Naive B cell (primary cell): Measurements from ENCODE around the gene SPATA31E1. TPM values are rescaled to one million over a fixed set of nuclear protein-coding genes. Genes with fewer than 3 reads are reported as not detected.
A peak's percentile ranks its signal among the peaks of the same experiment; 100 is the strongest.
"Not testable (repeated sequence)": the region's sequence is repeated elsewhere in the genome, so short reads cannot be mapped to it uniquely, and the experiment has no call there.

Experiments used
- ATAC-seq, 2 donors: fragments of 150-1000 bp; cut with Tn5 transposase; 2 replicates each; pipeline ENCODE4 v1.10.0; 2021; ENCODE audit warnings: low read depth in 2 of 2, mild to moderate bottlenecking in 2 of 2, moderate library complexity in 2 of 2
- DNase-seq: peaks from one replicate; pipeline ENCODE4 v3.0.0; 2022
- H3K27ac Mint-ChIP-seq, 6 donors: one replicate each; pipeline ENCODE4 v1.8.0; 2020 to 2022; ENCODE audit warnings: mild to moderate bottlenecking in 6 of 6, mixed read lengths in 6 of 6, moderate library complexity in 5 of 6, inconsistent platforms in 2 of 6
- H3K27me3 Mint-ChIP-seq, 3 donors: one replicate each; pipeline ENCODE4 v1.8.0; 2021 to 2022; ENCODE audit warnings: mixed read lengths in 3 of 3, mild to moderate bottlenecking in 1 of 3
- H3K36me3 Mint-ChIP-seq, 2 donors: one replicate each; pipeline ENCODE4 v1.8.0; 2020 to 2022; ENCODE audit warnings: mixed read lengths in 2 of 2, inconsistent platforms in 1 of 2, mild to moderate bottlenecking in 1 of 2
- H3K4me1 Mint-ChIP-seq, 3 donors: one replicate each; pipeline ENCODE4 v1.8.0; 2020 to 2022; ENCODE audit warnings: mixed read lengths in 3 of 3, inconsistent platforms in 1 of 3, mild to moderate bottlenecking in 1 of 3, moderate library complexity in 1 of 3
- H3K4me3 Mint-ChIP-seq, 8 donors: one replicate each; pipeline ENCODE4 v1.8.0; 2020 to 2022; ENCODE audit warnings: mild to moderate bottlenecking in 8 of 8, mixed read lengths in 8 of 8, moderate library complexity in 8 of 8, inconsistent platforms in 2 of 8
- H3K9me3 Mint-ChIP-seq, 7 donors: one replicate each; pipeline ENCODE4 v1.8.0; 2020 to 2022; ENCODE audit warnings: mixed read lengths in 7 of 7, mild to moderate bottlenecking in 5 of 7, inconsistent platforms in 2 of 7, moderate library complexity in 1 of 7
- polyA plus RNA-seq, 6 donors: library from polyadenylated mRNA; unstranded; fragments of 300-500 nt; fragmentation: Illumina TruSeq; gene quantifications; one replicate each; pipeline ENCODE4 v1.2.3, GENCODE V29; 2021; ENCODE audit warnings: low read depth in 6 of 6

Gene SPATA31E1
- polyA plus RNA-seq, 6 donors from 2014 or later, result not detected

DNA sequence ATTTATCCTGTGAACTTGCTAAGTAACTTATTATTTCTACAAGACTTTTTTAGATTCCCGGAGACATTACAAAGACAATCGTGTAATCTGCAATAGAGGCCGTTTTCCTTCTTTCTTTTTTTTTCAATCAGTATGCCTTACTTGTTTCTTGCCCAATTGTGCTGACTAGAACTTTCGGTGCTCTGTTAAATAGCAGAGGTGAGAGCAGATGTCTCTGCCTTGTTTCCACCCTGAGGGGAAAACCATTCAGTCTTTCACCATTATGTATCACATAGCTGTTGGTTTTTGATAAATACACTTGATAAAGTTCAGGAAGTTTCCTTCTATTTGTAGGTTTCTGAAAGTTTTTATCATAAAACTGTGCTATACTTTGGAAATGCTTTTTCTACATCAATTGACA, 10.3 kb downstream of the SPATA31E1 start:
- no peaks in the 10 kb centered on the region for H3K36me3 Mint-ChIP-seq
- DNase-seq, result no peak
- peaks cover 0 to 2% (median 0%) of the 10 kb centered on the region in 3 donors for H3K4me1 Mint-ChIP-seq
- peaks cover 2 to 27% (median 4%) of the 10 kb centered on the region in 7 donors for H3K9me3 Mint-ChIP-seq
- H3K27me3 Mint-ChIP-seq, result peaks cover 0 to 27% (median 7%) of the 10 kb centered on the region in 3 donors
- H3K4me3 Mint-ChIP-seq, result no peak overlapping the region
- ATAC-seq, result no peak
- H3K27ac Mint-ChIP-seq, result no peak overlapping the region

DNA sequence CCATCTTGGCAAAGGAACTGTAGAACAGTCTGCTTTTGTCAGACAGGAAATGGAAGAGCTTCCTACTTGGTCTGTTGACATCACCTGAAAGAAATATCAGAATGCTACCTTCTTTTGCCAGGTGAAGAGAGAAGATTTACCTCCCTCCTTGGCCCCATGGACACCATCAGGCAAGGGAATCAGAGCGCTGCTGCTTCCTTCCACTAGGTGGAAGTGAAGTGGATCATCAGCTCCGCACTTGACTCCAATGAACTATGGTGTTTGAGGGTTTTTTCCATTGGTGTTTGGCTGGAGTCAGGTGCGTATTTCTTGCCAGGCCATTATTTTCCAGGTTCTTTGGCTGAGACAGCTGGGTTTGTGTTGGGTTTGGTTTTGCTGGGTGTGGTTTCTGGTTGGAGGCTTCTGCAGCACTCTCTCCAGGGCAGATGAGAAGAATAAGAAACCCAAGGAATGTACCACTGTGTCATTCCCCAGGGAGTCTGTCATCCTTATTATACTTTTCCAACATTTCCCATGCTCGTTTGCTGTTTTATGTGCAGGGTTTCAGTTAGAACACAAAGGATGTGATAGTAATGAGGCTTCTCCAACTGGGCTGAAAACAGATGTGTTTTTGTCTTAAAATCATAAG, 12.4 kb downstream of the SPATA31E1 start:
- peaks cover 2 to 36% (median 9%) of the 10 kb centered on the region in 7 donors for H3K9me3 Mint-ChIP-seq
- DNase-seq (no peak), ATAC-seq (no peak)
- H3K4me3 Mint-ChIP-seq, result no peak overlapping the region
- no peak overlapping the region for H3K27ac Mint-ChIP-seq
- H3K4me1 Mint-ChIP-seq, result no peaks in the 10 kb centered on the region
- H3K27me3 Mint-ChIP-seq, result peaks cover 0 to 29% (median 13%) of the 10 kb centered on the region in 3 donors
- H3K36me3 Mint-ChIP-seq, result no peaks in the 10 kb centered on the region

DNA sequence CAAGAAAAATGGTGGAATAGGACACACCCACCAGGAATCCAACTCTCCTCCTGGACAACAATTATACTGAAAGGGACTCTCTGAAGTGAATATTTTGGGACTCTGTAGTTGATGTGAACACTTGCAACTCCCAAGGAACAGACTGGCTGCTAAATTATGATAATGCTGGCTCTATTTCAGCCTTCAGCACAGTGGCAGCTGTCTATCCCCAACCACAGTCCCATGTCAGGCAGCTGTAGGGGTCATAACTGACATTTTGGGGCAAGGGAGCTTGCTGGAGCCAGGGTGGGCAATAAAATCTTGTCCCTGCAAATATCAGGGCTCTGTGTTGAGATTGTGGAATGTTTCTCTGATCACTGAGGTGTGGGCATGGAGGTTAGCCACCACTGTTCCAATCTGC, 14.2 kb downstream of the SPATA31E1 start:
- H3K36me3 Mint-ChIP-seq, result peaks cover 0 to 9% of the 10 kb centered on the region in 2 donors
- ATAC-seq (no peak), DNase-seq (no peak)
- no peak overlapping the region for H3K4me3 Mint-ChIP-seq
- peaks cover 6 to 45% (median 15%) of the 10 kb centered on the region in 7 donors for H3K9me3 Mint-ChIP-seq
- no peaks in the 10 kb centered on the region for H3K4me1 Mint-ChIP-seq
- H3K27ac Mint-ChIP-seq, result no peak overlapping the region
- H3K27me3 Mint-ChIP-seq, result peaks cover 0 to 29% (median 13%) of the 10 kb centered on the region in 3 donors

DNA sequence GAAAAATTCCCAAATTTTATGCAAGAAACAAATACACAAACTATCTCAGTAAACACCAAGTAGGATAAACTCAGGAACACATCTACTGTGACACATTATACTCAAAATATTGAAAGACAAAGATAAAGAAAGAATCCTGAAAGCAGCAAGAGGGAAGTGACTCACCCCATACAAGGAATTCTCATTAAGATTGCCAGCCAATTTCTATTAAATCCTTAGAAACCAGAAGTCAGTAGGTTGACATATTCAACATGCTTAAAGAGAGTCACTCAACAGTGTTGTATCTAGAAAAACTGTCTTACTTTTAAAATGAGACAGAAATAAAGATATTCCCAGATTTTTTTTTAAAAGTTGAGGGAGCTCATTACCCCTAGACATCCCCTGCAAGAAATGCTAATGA, 15.5 kb downstream of the SPATA31E1 start:
- H3K9me3 Mint-ChIP-seq, result peaks cover 8 to 54% (median 17%) of the 10 kb centered on the region in 7 donors
- no peak for ATAC-seq
- H3K27ac Mint-ChIP-seq, result no peak overlapping the region
- no peak overlapping the region for H3K4me3 Mint-ChIP-seq
- peaks cover 0 to 13% of the 10 kb centered on the region in 2 donors for H3K36me3 Mint-ChIP-seq
- DNase-seq, result no peak
- H3K27me3 Mint-ChIP-seq, result peaks cover 0 to 29% (median 13%) of the 10 kb centered on the region in 3 donors
- no peaks in the 10 kb centered on the region for H3K4me1 Mint-ChIP-seq

DNA sequence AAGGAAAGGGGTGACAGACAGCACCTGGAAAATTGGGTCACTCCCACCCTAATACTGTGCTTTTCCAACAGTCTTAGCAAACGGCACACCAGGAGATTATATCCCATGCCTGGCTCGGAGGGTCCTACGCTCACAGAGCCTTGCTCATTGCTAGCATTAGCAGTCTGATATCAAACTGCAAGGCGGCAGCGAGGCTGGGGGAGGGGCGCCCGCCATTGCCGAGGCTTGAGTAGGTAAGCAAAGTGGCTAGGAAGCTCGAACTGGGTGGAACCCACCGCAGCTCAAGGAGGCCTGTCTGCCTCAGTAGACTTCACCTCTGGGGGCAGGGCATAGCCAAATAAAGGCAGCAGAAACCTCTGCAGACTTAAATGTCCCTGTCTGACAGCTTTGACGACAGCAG, 19.7 kb downstream of the SPATA31E1 start:
- H3K36me3 Mint-ChIP-seq, result peaks cover 0 to 13% of the 10 kb centered on the region in 2 donors

DNA sequence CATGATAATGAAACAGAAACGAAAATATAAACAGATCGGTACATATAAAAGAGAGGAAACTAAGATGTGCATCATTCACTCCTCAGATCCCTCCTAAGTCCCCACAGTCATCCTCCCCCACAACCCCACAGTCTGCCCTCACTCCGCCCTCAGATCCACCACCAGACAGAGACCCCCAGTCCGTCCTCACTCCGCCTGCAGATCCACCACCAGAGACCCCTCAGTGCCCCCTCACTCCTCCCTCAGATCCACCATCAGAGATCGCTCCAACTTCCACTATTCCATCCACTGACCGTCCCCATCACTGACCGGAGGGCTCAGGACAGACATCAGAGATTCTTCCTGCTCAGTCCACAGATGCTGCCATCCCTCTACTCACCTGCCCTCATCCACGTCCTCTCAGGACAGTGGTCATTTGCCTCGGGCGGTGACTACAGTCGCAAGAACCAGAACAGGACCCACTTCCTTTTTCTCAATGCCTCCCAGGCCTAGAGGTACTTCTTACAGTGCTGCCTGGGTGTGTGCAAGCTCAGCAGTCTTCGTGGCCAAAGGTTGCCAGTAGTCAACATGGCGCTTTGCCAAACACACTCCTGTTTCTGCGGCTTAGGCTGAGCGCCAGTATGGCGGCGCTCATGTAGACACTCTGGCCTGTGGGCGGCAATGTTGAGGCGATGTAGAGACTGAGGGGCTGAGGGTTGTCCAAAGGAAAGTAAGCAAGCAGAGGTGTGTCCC, 26.8 kb downstream of the SPATA31E1 start:
- Mint-ChIP-seq H3K27me3 (peaks cover 0 to 13% (median 7%) of the 10 kb centered on the region in 3 donors), H3K9me3 (peaks cover 8 to 13% (median 10%) of the 10 kb centered on the region in 7 donors), H3K4me1 (no peaks in the 10 kb centered on the region), H3K36me3 (no peaks in the 10 kb centered on the region), H3K4me3 (no peak overlapping the region), H3K27ac (no peak overlapping the region)
- DNase-seq (no peak), ATAC-seq (peak; percentile 49 to 58)

More for the DNA sequence above, 19.7 kb downstream of the SPATA31E1 start:
- H3K4me3 Mint-ChIP-seq, H3K4me1 Mint-ChIP-seq, H3K27ac Mint-ChIP-seq, ATAC-seq, DNase-seq: not testable (repeated sequence)
- Mint-ChIP-seq H3K9me3 (peaks cover 16 to 50% (median 28%) of the 10 kb centered on the region in 7 donors), H3K27me3 (peaks cover 0 to 19% (median 10%) of the 10 kb centered on the region in 3 donors)

DNA sequence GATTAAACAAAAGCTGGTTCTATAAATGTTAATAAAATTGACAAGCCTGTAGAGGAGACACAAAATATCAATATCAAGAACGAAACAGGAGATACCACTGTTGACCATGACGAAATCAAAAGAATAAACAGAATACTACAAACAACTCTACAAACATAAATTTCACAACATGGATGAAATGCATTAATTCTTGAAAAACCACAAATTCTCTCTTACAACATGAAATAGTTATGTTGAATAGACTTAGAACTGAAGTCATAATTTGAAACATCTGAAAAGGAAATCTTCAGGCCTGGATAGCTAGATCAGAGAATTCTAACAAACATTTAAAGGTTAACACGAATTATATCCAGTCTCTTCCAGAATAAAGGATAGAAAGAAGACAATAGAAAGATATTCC, 28.1 kb downstream of the SPATA31E1 start:
- no peak overlapping the region for H3K4me3 Mint-ChIP-seq
- ATAC-seq, result no peak

DNA sequence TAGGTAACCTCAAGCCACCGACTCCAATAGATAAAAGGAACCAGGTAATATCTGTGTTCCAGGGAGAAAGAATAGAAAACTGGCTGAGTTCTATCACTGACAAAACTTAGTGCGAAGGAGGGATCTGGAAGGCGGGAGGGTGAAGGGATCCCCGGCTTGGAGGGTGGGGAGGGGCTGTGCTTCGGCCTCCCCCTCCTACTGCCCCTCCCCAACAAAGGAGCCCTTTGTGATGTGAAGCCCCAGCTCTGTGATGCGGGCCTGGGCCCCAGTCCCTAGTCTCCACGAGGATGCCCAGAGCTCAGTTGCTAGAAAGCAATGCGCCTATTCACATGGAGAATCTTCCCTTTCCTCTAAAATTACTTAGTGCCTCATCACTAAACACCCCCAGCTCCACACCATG, 35.0 kb downstream of the SPATA31E1 start, which contains the start of gene SPATA31C1:
SPATA31C1 (plus strand) TSS at position 301 of the 400 bp plus-strand sequence.
- not testable (repeated sequence) for H3K27me3 Mint-ChIP-seq, H3K36me3 Mint-ChIP-seq, DNase-seq, H3K27ac Mint-ChIP-seq, H3K4me1 Mint-ChIP-seq, H3K4me3 Mint-ChIP-seq, H3K9me3 Mint-ChIP-seq, ATAC-seq

More for the DNA sequence above, 28.1 kb downstream of the SPATA31E1 start:
- H3K27me3 Mint-ChIP-seq, result peaks cover 0 to 7% (median 7%) of the 10 kb centered on the region in 3 donors
- H3K9me3 Mint-ChIP-seq, result peaks cover 3 to 13% (median 7%) of the 10 kb centered on the region in 7 donors
- H3K36me3 Mint-ChIP-seq, result no peaks in the 10 kb centered on the region
- no peaks in the 10 kb centered on the region for H3K4me1 Mint-ChIP-seq
- H3K27ac Mint-ChIP-seq, result no peak overlapping the region
- no peak for DNase-seq

DNA sequence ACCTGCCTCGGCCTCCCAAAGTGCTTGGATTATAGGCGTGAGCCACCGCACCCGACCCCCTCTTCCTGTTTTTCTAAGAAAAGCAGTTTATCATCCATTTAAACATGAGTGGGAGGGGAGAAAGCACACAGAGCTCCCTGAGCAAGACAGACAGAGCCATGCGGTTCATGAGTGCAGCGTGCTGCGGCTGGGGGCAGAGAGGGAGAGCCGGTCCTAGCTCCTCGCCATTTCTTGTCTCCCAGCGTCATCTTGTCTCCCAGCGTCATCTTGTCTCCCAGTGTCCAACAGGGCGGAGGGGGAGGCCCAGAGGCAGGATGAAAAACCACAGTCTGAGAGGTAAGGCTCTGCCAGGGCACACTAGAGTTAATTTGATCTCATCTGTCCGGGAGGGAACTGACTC, 36.3 kb downstream of the SPATA31E1 start:
- H3K36me3 Mint-ChIP-seq, H3K4me3 Mint-ChIP-seq, ATAC-seq, DNase-seq, H3K4me1 Mint-ChIP-seq, H3K9me3 Mint-ChIP-seq, H3K27me3 Mint-ChIP-seq, H3K27ac Mint-ChIP-seq: not testable (repeated sequence)

DNA sequence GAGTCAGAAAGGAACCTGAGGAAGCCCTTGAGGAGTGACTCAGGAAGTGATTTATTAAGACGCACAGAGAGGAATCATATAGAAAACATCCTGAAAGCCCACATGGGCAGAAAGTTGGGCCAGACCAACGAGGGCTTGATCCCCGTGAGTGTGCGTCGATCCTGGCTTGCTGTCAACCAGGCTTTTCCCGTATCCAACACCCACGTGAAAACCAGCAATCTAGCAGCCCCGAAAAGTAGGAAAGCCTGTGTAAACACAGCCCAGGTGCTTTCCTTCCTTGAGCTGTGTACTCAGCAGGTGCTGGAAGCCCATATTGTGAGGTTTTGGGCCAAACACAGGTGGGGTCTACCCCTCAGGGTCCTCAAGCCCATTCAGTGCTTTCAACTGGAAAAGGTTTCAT, 38.9 kb downstream of the SPATA31E1 start:
- not testable (repeated sequence) for DNase-seq, H3K4me1 Mint-ChIP-seq, H3K27ac Mint-ChIP-seq, H3K9me3 Mint-ChIP-seq, H3K4me3 Mint-ChIP-seq, H3K36me3 Mint-ChIP-seq, H3K27me3 Mint-ChIP-seq, ATAC-seq

DNA sequence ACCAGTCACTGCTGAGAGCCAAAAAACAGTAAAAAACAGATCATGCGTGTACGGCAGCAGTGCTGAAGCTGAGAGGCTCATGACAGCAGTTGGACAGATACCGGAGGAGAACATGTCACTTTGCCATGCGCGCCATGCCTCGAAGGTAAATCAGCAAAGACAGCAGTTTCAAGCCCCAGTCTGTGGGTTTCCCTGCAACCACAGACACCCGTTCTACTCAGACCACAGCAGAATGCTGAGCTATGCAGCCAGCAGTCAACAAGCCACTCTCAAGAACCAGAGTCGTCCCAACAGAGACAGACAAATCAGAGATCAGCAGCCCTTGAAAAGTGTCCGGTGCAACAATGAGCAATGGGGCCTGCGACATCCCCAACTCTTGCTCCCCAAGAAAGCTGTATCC, 40.3 kb downstream of the SPATA31E1 start:
- not testable (repeated sequence) for H3K4me3 Mint-ChIP-seq, H3K27me3 Mint-ChIP-seq, DNase-seq, H3K36me3 Mint-ChIP-seq, ATAC-seq, H3K4me1 Mint-ChIP-seq, H3K9me3 Mint-ChIP-seq, H3K27ac Mint-ChIP-seq

DNA sequence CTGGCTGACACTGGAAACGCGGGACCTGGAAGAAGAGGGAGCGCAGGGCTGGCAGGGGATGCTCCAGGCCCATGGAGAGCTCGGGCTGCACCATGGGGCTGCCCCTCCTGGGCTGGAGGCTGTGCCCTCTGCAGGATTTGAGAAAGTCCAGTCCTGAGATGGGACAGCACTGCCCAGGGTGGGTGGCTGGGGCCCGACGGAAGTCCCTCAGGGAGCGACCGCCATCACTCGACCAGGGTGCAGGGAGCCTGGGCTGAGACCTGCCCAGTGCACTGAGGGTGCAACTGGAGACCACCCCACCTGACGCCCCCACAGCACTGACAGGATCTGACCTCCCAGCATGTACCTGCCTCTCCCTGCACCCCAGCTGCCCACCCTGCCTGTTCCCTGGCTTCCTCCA, 42.2 kb downstream of the SPATA31E1 start:
- not testable (repeated sequence) for H3K27me3 Mint-ChIP-seq, DNase-seq, H3K4me1 Mint-ChIP-seq, ATAC-seq, H3K36me3 Mint-ChIP-seq, H3K4me3 Mint-ChIP-seq, H3K9me3 Mint-ChIP-seq
- H3K27ac Mint-ChIP-seq, result peak overlapping the region in 1 of 6 donors; percentile 33

DNA sequence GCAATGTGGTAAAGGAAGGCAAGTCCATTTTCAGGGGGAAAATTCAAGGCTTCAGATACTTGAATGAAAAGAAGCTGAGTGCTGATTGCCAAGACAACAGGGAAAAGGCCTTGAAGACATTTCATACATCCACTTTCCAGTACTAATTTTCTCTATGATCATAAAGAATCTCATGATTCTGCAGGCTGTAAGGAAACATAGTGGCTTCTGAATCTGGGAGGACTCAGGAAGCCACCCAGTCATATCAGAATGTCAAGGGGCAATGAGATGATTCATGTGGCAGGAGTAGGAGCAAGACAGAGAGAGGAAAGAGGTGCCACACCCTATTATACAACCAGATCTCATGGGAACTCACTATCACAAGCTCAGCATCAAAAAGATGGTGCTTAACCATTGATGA, 46.5 kb downstream of the SPATA31E1 start:
- not testable (repeated sequence) for H3K36me3 Mint-ChIP-seq, H3K9me3 Mint-ChIP-seq, DNase-seq, H3K4me1 Mint-ChIP-seq, H3K4me3 Mint-ChIP-seq, H3K27me3 Mint-ChIP-seq, ATAC-seq, H3K27ac Mint-ChIP-seq

DNA sequence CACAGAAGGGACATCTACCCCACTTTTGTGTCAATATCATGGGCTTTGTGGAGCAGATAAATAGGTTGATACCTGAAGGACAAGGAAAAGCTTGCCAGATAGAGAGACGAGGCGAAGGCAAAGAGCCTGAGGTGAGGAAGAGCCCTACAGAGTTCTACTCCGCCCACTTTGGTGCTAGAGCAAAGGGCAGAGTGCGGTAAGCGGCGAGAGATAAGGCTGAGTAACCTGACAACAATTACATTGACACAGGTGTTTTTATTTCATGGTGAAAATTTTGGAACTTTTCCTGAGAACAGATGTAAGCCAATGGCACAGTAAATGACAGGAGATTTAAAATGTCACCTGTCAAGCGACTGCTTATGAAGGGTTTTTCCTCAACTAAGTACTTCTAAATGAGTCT, 51.8 kb downstream of the SPATA31E1 start:
- H3K4me3 Mint-ChIP-seq, H3K4me1 Mint-ChIP-seq, H3K27ac Mint-ChIP-seq, H3K9me3 Mint-ChIP-seq, H3K27me3 Mint-ChIP-seq, ATAC-seq, DNase-seq, H3K36me3 Mint-ChIP-seq: not testable (repeated sequence)
